GM12878 (cell line): ENCODE results near the gene POGZ. TPM values are rescaled to one million over a fixed set of nuclear protein-coding genes. Genes with fewer than 3 reads are reported as not detected.

Experiments
- ATAC-seq: fragments of 200-7000 bp; cut with Tn5 transposase; 3 replicates; pipeline ENCODE4 v1.9.1; 2020; ENCODE audit warnings: mild to moderate bottlenecking, moderate library complexity
- BruUV-seq: library from RNA; stranded (reverse); fragments of 400-500 nt; replicated peaks from 2 replicates; lab custom pipeline; 2021; lab: Mats Ljungman, UMichigan
- CTCF ChIA-PET: fragments of 300-600 bp; sonication (Branson Sonifier 250); formaldehyde crosslinking; extraction: SDS; loops from one replicate; lab custom pipeline; 2021; ENCODE audit warnings: inconsistent platforms; lab: Yijun Ruan, JAX
- POLR2A ChIA-PET: fragments of 350-600 bp; formaldehyde crosslinking; extraction: SDS; loops from one replicate; lab custom pipeline; 2021; ENCODE audit warnings: inconsistent platforms; lab: Charles Lee
- RAD21 ChIA-PET: fragments of 300-600 bp; sonication (Branson Sonifier 250); formaldehyde crosslinking; loops from one replicate; lab custom pipeline; 2023; ENCODE audit warnings: antibody characterized with exemption; ENCODE audit not compliant: unreplicated experiment; lab: Charles Lee
- SMC1A ChIA-PET: fragments of 300-600 bp; sonication (Branson Sonifier 250); formaldehyde crosslinking; loops from one replicate; lab custom pipeline; 2023; ENCODE audit not compliant: unreplicated experiment, uncharacterized antibody; lab: Charles Lee
- DNase-seq: peaks from one replicate; pipeline ENCODE4 v3.0.0-alpha.2; 2011; ENCODE audit warnings: low read depth, low spot score
- FAIRE-seq: peaks from 3 replicates; lab custom pipeline; 2011; peaks lifted over from hg19 to GRCh38; lab: Jason Lieb, UNC
- H2AFZ ChIP-seq: 2 replicates; pipeline ENCODE4 v1.6.0; 2011; ENCODE audit warnings: low read depth, low read length, control low read depth; ENCODE audit not compliant: control insufficient read depth
- H3K27ac ChIP-seq: 2 replicates; pipeline ENCODE4 v1.5.1; 2011; ENCODE audit warnings: control low read depth; ENCODE audit not compliant: control insufficient read depth, insufficient read depth
- H3K27me3 ChIP-seq, 2 experiments: replicated peaks in 1 of 2; 2 replicates each; pipeline versions ENCODE4 v1.6.0 to v1.6.1; 2011; ENCODE audit warnings: low read length in 1 of 2; ENCODE audit not compliant: control insufficient read depth in 2 of 2, insufficient read depth in 2 of 2
- H3K36me3 ChIP-seq, 2 experiments: 2 replicates each; pipeline ENCODE4 v1.5.1; 2011; ENCODE audit warnings: low read length in 1 of 2; ENCODE audit not compliant: control insufficient read depth in 2 of 2, insufficient read depth in 2 of 2
- H3K4me1 ChIP-seq: 2 replicates; pipeline ENCODE4 v1.6.1; 2011; ENCODE audit warnings: mild to moderate bottlenecking, low read length, moderate library complexity, mixed read lengths; ENCODE audit not compliant: control insufficient read depth, insufficient read depth
- H3K4me2 ChIP-seq: 2 replicates; pipeline ENCODE4 v1.6.0; 2011; ENCODE audit warnings: control low read depth; ENCODE audit not compliant: control insufficient read depth, insufficient read depth
- H3K4me3 ChIP-seq: fragments of 200-600 bp; sonication (generic); 2 replicates; pipeline ENCODE4 v1.5.1; 2016
- H3K79me2 ChIP-seq: 2 replicates; pipeline ENCODE4 v1.6.0; 2011; ENCODE audit warnings: low read length; ENCODE audit not compliant: control insufficient read depth, insufficient read depth
- H3K9ac ChIP-seq: 2 replicates; pipeline ENCODE4 v1.8.0; 2011; ENCODE audit warnings: low read length, control low read depth, mixed read lengths; ENCODE audit not compliant: control insufficient read depth, insufficient read depth
- H3K9me3 ChIP-seq: replicated peaks from 3 replicates; pipeline ENCODE4 v1.5.1; 2011; ENCODE audit warnings: mild to moderate bottlenecking, low read length; ENCODE audit not compliant: control insufficient read depth, insufficient read depth
- H4K20me1 ChIP-seq: 2 replicates; pipeline ENCODE4 v1.6.0; 2011; ENCODE audit not compliant: control insufficient read depth, insufficient read depth
- ATF2 ChIP-seq: IDR thresholded peaks from 2 replicates; pipeline ENCODE4 v1.6.1; 2012; ENCODE audit warnings: low read length, inconsistent platforms
- CHD2 ChIP-seq: IDR thresholded peaks from 2 replicates; pipeline ENCODE4 v1.6.1; 2011; ENCODE audit warnings: low read depth, low read length, improper control_type of control experiment, borderline replicate concordance
- GABPA ChIP-seq: IDR thresholded peaks from 2 replicates; pipeline ENCODE4 v1.6.1; 2014; ENCODE audit warnings: antibody characterized with exemption, low read depth, mild to moderate bottlenecking, inconsistent platforms
- MAX ChIP-seq: IDR thresholded peaks from 2 replicates; pipeline ENCODE4 v1.6.1; 2012; ENCODE audit warnings: low read depth, low read length, improper control_type of control experiment
- NR2F1 ChIP-seq: fragments of 450-650 bp; conservative IDR thresholded peaks from 2 replicates; pipeline ENCODE4 v1.6.1; 2017; ENCODE audit warnings: mild to moderate bottlenecking
- NRF1 ChIP-seq: conservative IDR thresholded peaks from 2 replicates; pipeline ENCODE4 v1.6.1; 2011; ENCODE audit warnings: mild to moderate bottlenecking, low read depth, low read length, improper control_type of control experiment
- PAX5 ChIP-seq: IDR thresholded peaks from 2 replicates; pipeline ENCODE4 v1.6.1; 2011; ENCODE audit warnings: low read depth, low read length, borderline replicate concordance
- PKNOX1 ChIP-seq: fragments of 450-650 bp; IDR thresholded peaks from 2 replicates; pipeline ENCODE4 v1.6.1; 2016; ENCODE audit warnings: mild to moderate bottlenecking
- POU2F2 ChIP-seq: IDR thresholded peaks from 3 replicates; pipeline ENCODE4 v1.6.1; 2011; ENCODE audit warnings: low read depth, mild to moderate bottlenecking, low read length, borderline replicate concordance
- RELA ChIP-seq: fragments of 450-650 bp; IDR thresholded peaks from 2 replicates; pipeline ENCODE4 v1.8.0; 2014; ENCODE audit warnings: borderline replicate concordance; ENCODE audit not compliant: partially characterized antibody
- ZBTB4 ChIP-seq: fragments of 450-650 bp; formaldehyde crosslinking; IDR thresholded peaks from 2 replicates; pipeline ENCODE4 v1.4.0; 2022; ENCODE audit warnings: mild to moderate bottlenecking, moderate library complexity
- ZNF384 ChIP-seq: IDR thresholded peaks from 2 replicates; pipeline ENCODE4 v1.6.1; 2012; ENCODE audit warnings: low read depth, mild to moderate bottlenecking, low read length, improper control_type of control experiment, borderline replicate concordance
- WGBS: methylation state at CpG from one replicate; pipeline ENCODE4 v1.1.6; 2016; ENCODE audit warnings: low lambda C conversion rate; ENCODE audit not compliant: insufficient replicate concordance, insufficient coverage; ENCODE audit errors: missing lambda C conversion rate; 5-methylcytosine and 5-hydroxymethylcytosine counted together
- in situ Hi-C: fragments of 300-500 bp; cut with MboI; formaldehyde crosslinking; loops from 9 replicates; pipeline ENCODE4 v1.14.3; 2018; ENCODE audit warnings: mixed read lengths
- intact Hi-C: fragments of 100-400 bp; cut with micrococcal nuclease; formaldehyde crosslinking; loops from one replicate; pipeline ENCODE4 v1.14.2; 2022; ENCODE audit not compliant: unreplicated experiment
- polyA plus RNA-seq, 11 experiments: library from polyadenylated mRNA; depleted of rRNA in 4 of 11; unstranded in 6 of 11; stranded (reverse) in 5 of 11; fragments of >200 nt; fragmentation: Nextera tagmentation in 4 of 11; fragmentation: Illumina TruSeq in 1 of 11; extraction: Ambion mirVana in 4 of 11; extraction: Trizol in 1 of 11; gene quantifications; 1 replicate in 1 of 11; 2 replicates in 10 of 11; pipeline versions ENCODE4 v1.2.1 to v1.2.3, GENCODE V29; 2011 to 2016; ENCODE audit warnings: inconsistent platforms in 2 of 11, missing spikeins in 2 of 11, low read depth in 1 of 11
- total RNA-seq, 4 experiments: library from RNA; depleted of rRNA in 3 of 4; stranded (reverse); fragments of >200 nt in 3 of 4; fragmentation: Illumina TruSeq in 1 of 4; extraction: Trizol in 1 of 4; gene quantifications; 2 replicates each; pipeline versions ENCODE4 v1.2.1 to v1.2.3, GENCODE V29; 2013 to 2021

POGZ gene
- total and polyA plus RNA-seq, 10 of the 15 experiments (the other 5 are each of a cell fraction or from before 2014, with no cell fraction given) = 11.3 to 80.6 (median 35.8) TPM

- in situ Hi-C loops = no loop called here
- no peak overlapping the region for H3K27ac ChIP-seq
- ATAC-seq = no peak
- DNase-seq = no peak
- no peak overlapping the region for H3K4me2 ChIP-seq
- 80% methylated on average over 5 of the region's 5 CpGs for WGBS
- no peaks in the 10 kb centered on the region for H4K20me1 ChIP-seq
- H3K4me3 ChIP-seq = no peak overlapping the region
- no peak overlapping the region for H3K9ac ChIP-seq
- intact Hi-C loops = no loop called here
- H3K36me3 ChIP-seq = no peaks in the 10 kb centered on the region
- no peaks in the 10 kb centered on the region for H3K79me2 ChIP-seq
- no peak for TF ChIP-seq PAX5
- no peak for TF ChIP-seq RELA
- TF ChIP-seq POU2F2 = no peak
- TF ChIP-seq GABPA = no peak
- ChIA-PET RAD21 (no interaction called here), POLR2A (interaction anchor here (1.5 kb wide), 1 partner anchor 21 kb away, joined by 4 read pairs; no protein-coding TSS in a partner anchor), SMC1A (interaction anchor here (1.1 to 1.2 kb wide), 2 partner anchors 20 to 49 kb away, joined by 3 read pairs; no protein-coding TSS in a partner anchor), CTCF (interaction anchor here (0.8 kb wide), 1 partner anchor 20 kb away, joined by 3 read pairs; no protein-coding TSS in a partner anchor)
- no peak overlapping the region for H2AFZ ChIP-seq
- no peak for FAIRE-seq
- H3K9me3 ChIP-seq = peaks cover 2% of the 10 kb centered on the region; the same call in 2 of the 3 replicates
- no TSS peak for BruUV-seq
- peaks cover 12% of the 10 kb centered on the region for H3K4me1 ChIP-seq
- no peaks in the 10 kb centered on the region for H3K27me3 ChIP-seq
These were observed 26.5 kb upstream of the POGZ start for GRCh38 chr1:151485685-151486255.

GRCh38 chr1:151482017-151482416 is 22.7 kb upstream of the POGZ start:
- CTCF ChIA-PET = no interaction called here
- ATAC-seq (no peak), DNase-seq (no peak), FAIRE-seq (no peak)
- no peak overlapping the region for H3K9ac ChIP-seq
- RAD21 ChIA-PET = no interaction called here
- POLR2A ChIA-PET = no interaction called here
- no peaks in the 10 kb centered on the region for H3K79me2 ChIP-seq
- no peaks in the 10 kb centered on the region; the same call in 1 of the 2 replicates for H3K4me1 ChIP-seq
- no TSS peak for BruUV-seq
- no peaks in the 10 kb centered on the region for H3K36me3 ChIP-seq
- intact Hi-C loops = no loop called here
- peaks cover 2% of the 10 kb centered on the region; the same call in 2 of the 3 replicates for H3K9me3 ChIP-seq
- no peaks in the 10 kb centered on the region for H3K27me3 ChIP-seq
- H4K20me1 ChIP-seq = no peaks in the 10 kb centered on the region
- in situ Hi-C loops = no loop called here
- SMC1A ChIA-PET = no interaction called here
- WGBS = 100% methylated on average over 1 of the region's 1 CpG
- H3K4me3 ChIP-seq = no peak overlapping the region
- H3K4me2 ChIP-seq = no peak overlapping the region
- no peak overlapping the region for H2AFZ ChIP-seq
- no peak overlapping the region for H3K27ac ChIP-seq
- TF ChIP-seq ZBTB4 (CRISPR knock-in tag) (no peak), PKNOX1 (no peak), ATF2 (no peak), CHD2 (no peak), MAX (no peak), NRF1 (no peak), ZNF384 (no peak), NR2F1 (no peak)
